HepG2 (cell line): Measurements from ENCODE around the gene CPS1. TPM values are rescaled to one million over a fixed set of nuclear protein-coding genes. Genes with fewer than 3 reads are reported as not detected.
A peak's percentile ranks its signal among the peaks of the same experiment; 100 is the strongest.

Source experiments
- ATF7 ChIP-seq, 2 experiments: fragments of 450-650 bp in 1 of 2; sonication (generic) in 1 of 2; formaldehyde crosslinking in 1 of 2; IDR thresholded peaks; 2 replicates each; pipeline versions ENCODE4 v1.4.0 to v1.6.1; 2016 to 2020; ENCODE audit warnings: antibody characterized with exemption in 1 of 2, mild to moderate bottlenecking in 1 of 2, missing genetic modification reagents in 1 of 2
- GATAD2A ChIP-seq: IDR thresholded peaks from 2 replicates; pipeline ENCODE4 v1.6.1; 2016
- HES4 ChIP-seq: sonication (generic); formaldehyde crosslinking; IDR thresholded peaks from 2 replicates; pipeline ENCODE4 v1.9.0; 2021; ENCODE audit warnings: mild to moderate bottlenecking, missing genetic modification reagents, borderline replicate concordance
- KAT8 ChIP-seq: IDR thresholded peaks from 2 replicates; pipeline ENCODE4 v1.6.1; 2016; ENCODE audit warnings: missing genetic modification reagents, missing compliant biosample characterization
- MXI1 ChIP-seq: IDR thresholded peaks from 3 replicates; pipeline ENCODE4 v1.6.1; 2012; ENCODE audit warnings: low read depth, low read length, inconsistent platforms, borderline replicate concordance
- NCOA2 ChIP-seq: sonication (generic); formaldehyde crosslinking; IDR thresholded peaks from 2 replicates; pipeline ENCODE4 v1.8.0; 2022; ENCODE audit warnings: inconsistent platforms
- SMC3 ChIP-seq: IDR thresholded peaks from 2 replicates; pipeline ENCODE4 v1.6.1; 2011; ENCODE audit warnings: low read length, improper control_type of control experiment
- STAG1 ChIP-seq: sonication (generic); formaldehyde crosslinking; IDR thresholded peaks from 2 replicates; pipeline ENCODE4 v1.4.0; 2020; ENCODE audit warnings: missing genetic modification reagents
- ZKSCAN8 ChIP-seq: IDR thresholded peaks from 2 replicates; pipeline ENCODE4 v1.6.1; 2016; ENCODE audit warnings: borderline replicate concordance, missing genetic modification reagents, missing compliant biosample characterization
- ZNF3 ChIP-seq: IDR thresholded peaks from 2 replicates; pipeline ENCODE4 v1.7.0; 2017; ENCODE audit warnings: inconsistent platforms
- ZNF331 ChIP-seq: sonication (generic); formaldehyde crosslinking; IDR thresholded peaks from 2 replicates; pipeline ENCODE4 v1.4.0; 2020; ENCODE audit warnings: missing genetic modification reagents
- ZNF335 ChIP-seq: sonication (generic); formaldehyde crosslinking; IDR thresholded peaks from 2 replicates; pipeline ENCODE4 v1.4.0; 2020; ENCODE audit warnings: missing genetic modification reagents
- polyA plus RNA-seq, 8 experiments: library from polyadenylated mRNA; depleted of rRNA in 3 of 8; stranded (reverse) in 7 of 8; unstranded in 1 of 8; fragments of >200 nt; fragmentation: Illumina TruSeq in 4 of 8; extraction: Trizol in 4 of 8; gene quantifications; 2 replicates each; pipeline versions ENCODE4 v1.2.1 to v1.2.3, GENCODE V29; 2011 to 2016; ENCODE audit warnings: low read depth in 4 of 8, missing spikeins in 1 of 8, mixed read lengths in 1 of 8; ENCODE audit not compliant: insufficient read depth in 1 of 8
- total RNA-seq, 5 experiments: library from RNA; depleted of rRNA; stranded (reverse); fragments of >200 nt; fragmentation: Illumina TruSeq; extraction: Trizol; gene quantifications; 2 replicates each; pipeline ENCODE4 v1.2.3, GENCODE V29; 2016; ENCODE audit warnings: low read depth in 1 of 5
- TF ChIP-seq, protein P1 (sequence below): IDR thresholded peaks from 2 replicates; pipeline ENCODE4 v1.4.0; 2020; ENCODE audit warnings: mild to moderate bottlenecking, missing genetic modification reagents
- TF ChIP-seq, protein P2 (sequence below): sonication (generic); formaldehyde crosslinking; conservative IDR thresholded peaks from 2 replicates; pipeline ENCODE4 v1.5.0; 2020; ENCODE audit warnings: missing genetic modification reagents
- TF ChIP-seq, protein P3 (sequence below), 2 experiments: sonication (generic) in 1 of 2; formaldehyde crosslinking in 1 of 2; IDR thresholded peaks; 2 replicates each; pipeline versions ENCODE4 v1.4.0 to v1.6.1; 2018 to 2020; ENCODE audit warnings: missing genetic modification reagents in 2 of 2, borderline replicate concordance in 1 of 2, low read depth in 1 of 2, mild to moderate bottlenecking in 1 of 2, missing biosample characterization in 1 of 2
- TF ChIP-seq, protein P4 (sequence below): sonication (generic); formaldehyde crosslinking; IDR thresholded peaks from 2 replicates; pipeline ENCODE4 v1.4.0; 2020; ENCODE audit warnings: missing genetic modification reagents
- TF ChIP-seq, protein P5 (sequence below): IDR thresholded peaks from 2 replicates; pipeline ENCODE4 v1.6.1; 2012; ENCODE audit warnings: low read depth, low read length, improper control_type of control experiment

The CPS1 gene
- total and polyA plus RNA-seq, 2 of the 13 experiments (the other 11 are each of a cell fraction or from before 2014, with no cell fraction given): 24.4 to 51.7 TPM

DNA sequence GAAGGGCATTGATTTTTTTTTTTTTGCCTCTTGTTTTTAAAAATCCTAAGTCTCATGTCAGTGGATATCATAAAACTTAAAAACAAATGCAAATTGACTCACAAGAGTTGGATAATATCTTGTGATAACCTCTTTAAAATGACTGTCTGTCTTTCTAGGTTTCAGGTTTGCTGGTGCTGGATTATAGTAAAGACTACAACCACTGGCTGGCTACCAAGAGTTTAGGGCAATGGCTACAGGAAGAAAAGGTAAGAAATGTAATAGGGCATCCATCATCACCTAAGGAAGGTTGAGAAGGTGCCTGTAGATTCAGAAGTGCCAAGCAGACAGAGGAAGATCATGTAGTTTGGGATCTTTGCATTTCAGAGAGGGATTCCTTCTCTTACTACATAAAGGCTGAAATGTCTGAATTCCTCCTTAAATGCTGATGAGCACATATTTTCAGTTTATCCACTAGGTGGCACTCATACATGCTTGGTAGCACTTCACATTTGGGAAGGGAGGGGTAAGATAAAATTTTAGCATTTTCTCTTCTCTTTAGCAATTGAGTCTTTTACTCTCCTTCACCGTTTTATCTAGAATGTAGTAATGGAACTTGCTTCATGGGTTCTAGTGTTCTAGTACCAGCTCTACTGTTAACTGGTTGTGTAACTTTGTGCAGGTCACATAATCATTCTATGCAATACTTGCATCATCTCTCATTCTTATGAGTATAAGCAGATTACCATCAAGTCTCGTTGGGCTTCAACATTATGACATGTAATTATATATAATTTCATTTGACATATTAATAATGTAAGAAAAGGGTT is 21.1 kb downstream of the CPS1 start (continued):
- TF ChIP-seq, protein P1, sequence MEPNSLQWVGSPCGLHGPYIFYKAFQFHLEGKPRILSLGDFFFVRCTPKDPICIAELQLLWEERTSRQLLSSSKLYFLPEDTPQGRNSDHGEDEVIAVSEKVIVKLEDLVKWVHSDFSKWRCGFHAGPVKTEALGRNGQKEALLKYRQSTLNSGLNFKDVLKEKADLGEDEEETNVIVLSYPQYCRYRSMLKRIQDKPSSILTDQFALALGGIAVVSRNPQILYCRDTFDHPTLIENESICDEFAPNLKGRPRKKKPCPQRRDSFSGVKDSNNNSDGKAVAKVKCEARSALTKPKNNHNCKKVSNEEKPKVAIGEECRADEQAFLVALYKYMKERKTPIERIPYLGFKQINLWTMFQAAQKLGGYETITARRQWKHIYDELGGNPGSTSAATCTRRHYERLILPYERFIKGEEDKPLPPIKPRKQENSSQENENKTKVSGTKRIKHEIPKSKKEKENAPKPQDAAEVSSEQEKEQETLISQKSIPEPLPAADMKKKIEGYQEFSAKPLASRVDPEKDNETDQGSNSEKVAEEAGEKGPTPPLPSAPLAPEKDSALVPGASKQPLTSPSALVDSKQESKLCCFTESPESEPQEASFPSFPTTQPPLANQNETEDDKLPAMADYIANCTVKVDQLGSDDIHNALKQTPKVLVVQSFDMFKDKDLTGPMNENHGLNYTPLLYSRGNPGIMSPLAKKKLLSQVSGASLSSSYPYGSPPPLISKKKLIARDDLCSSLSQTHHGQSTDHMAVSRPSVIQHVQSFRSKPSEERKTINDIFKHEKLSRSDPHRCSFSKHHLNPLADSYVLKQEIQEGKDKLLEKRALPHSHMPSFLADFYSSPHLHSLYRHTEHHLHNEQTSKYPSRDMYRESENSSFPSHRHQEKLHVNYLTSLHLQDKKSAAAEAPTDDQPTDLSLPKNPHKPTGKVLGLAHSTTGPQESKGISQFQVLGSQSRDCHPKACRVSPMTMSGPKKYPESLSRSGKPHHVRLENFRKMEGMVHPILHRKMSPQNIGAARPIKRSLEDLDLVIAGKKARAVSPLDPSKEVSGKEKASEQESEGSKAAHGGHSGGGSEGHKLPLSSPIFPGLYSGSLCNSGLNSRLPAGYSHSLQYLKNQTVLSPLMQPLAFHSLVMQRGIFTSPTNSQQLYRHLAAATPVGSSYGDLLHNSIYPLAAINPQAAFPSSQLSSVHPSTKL (CRISPR knock-in tag): peak; percentile 47; the same call in 1 of the 2 replicates
- TF ChIP-seq, protein P2, sequence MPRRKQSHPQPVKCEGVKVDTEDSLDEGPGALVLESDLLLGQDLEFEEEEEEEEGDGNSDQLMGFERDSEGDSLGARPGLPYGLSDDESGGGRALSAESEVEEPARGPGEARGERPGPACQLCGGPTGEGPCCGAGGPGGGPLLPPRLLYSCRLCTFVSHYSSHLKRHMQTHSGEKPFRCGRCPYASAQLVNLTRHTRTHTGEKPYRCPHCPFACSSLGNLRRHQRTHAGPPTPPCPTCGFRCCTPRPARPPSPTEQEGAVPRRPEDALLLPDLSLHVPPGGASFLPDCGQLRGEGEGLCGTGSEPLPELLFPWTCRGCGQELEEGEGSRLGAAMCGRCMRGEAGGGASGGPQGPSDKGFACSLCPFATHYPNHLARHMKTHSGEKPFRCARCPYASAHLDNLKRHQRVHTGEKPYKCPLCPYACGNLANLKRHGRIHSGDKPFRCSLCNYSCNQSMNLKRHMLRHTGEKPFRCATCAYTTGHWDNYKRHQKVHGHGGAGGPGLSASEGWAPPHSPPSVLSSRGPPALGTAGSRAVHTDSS (CRISPR knock-in tag): no peak
- TF ChIP-seq ZKSCAN8 (CRISPR knock-in tag) (peak; percentile 40; the same call in 1 of the 2 replicates), HES4 (no peak), ZNF3 (CRISPR knock-in tag) (no peak), MXI1 (no peak), KAT8 (0 out of 2 replicates have a peak, but pooled peaks have one; percentile 18), GATAD2A (peak; percentile 37; the same call in 1 of the 2 replicates), ZNF335 (CRISPR knock-in tag) (0 out of 2 replicates have a peak, but pooled peaks have one; percentile 36), ZNF331 (0 out of 2 replicates have a peak, but pooled peaks have one; percentile 8), SMC3 (peak; percentile 65; the same call in 1 of the 2 replicates), NCOA2 (0 out of 2 replicates have a peak, but pooled peaks have one; percentile 18), STAG1 (peak; percentile 59), ATF7 (IDR thresholded peaks at IDR 0.05) (peak; percentile 20; the same call in 1 of the 2 replicates), ATF7 (CRISPR knock-in tag; IDR thresholded peaks at IDR 0.05) (no peak)
- TF ChIP-seq, protein P3, sequence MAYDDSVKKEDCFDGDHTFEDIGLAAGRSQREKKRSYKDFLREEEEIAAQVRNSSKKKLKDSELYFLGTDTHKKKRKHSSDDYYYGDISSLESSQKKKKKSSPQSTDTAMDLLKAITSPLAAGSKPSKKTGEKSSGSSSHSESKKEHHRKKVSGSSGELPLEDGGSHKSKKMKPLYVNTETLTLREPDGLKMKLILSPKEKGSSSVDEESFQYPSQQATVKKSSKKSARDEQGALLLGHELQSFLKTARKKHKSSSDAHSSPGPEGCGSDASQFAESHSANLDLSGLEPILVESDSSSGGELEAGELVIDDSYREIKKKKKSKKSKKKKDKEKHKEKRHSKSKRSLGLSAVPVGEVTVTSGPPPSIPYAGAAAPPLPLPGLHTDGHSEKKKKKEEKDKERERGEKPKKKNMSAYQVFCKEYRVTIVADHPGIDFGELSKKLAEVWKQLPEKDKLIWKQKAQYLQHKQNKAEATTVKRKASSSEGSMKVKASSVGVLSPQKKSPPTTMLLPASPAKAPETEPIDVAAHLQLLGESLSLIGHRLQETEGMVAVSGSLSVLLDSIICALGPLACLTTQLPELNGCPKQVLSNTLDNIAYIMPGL (CRISPR knock-in tag; IDR thresholded peaks at IDR 0.05; ENCODE audit: borderline replicate concordance in 1 of 2, low read depth in 1 of 2): 0 out of 4 replicates have a peak, but pooled peaks of 1 of the 2 experiments have one; percentile 60
- TF ChIP-seq, protein P4, sequence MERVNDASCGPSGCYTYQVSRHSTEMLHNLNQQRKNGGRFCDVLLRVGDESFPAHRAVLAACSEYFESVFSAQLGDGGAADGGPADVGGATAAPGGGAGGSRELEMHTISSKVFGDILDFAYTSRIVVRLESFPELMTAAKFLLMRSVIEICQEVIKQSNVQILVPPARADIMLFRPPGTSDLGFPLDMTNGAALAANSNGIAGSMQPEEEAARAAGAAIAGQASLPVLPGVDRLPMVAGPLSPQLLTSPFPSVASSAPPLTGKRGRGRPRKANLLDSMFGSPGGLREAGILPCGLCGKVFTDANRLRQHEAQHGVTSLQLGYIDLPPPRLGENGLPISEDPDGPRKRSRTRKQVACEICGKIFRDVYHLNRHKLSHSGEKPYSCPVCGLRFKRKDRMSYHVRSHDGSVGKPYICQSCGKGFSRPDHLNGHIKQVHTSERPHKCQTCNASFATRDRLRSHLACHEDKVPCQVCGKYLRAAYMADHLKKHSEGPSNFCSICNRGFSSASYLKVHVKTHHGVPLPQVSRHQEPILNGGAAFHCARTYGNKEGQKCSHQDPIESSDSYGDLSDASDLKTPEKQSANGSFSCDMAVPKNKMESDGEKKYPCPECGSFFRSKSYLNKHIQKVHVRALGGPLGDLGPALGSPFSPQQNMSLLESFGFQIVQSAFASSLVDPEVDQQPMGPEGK (CRISPR knock-in tag): peak; percentile 60; the same call in 1 of the 2 replicates
- TF ChIP-seq, protein P5, sequence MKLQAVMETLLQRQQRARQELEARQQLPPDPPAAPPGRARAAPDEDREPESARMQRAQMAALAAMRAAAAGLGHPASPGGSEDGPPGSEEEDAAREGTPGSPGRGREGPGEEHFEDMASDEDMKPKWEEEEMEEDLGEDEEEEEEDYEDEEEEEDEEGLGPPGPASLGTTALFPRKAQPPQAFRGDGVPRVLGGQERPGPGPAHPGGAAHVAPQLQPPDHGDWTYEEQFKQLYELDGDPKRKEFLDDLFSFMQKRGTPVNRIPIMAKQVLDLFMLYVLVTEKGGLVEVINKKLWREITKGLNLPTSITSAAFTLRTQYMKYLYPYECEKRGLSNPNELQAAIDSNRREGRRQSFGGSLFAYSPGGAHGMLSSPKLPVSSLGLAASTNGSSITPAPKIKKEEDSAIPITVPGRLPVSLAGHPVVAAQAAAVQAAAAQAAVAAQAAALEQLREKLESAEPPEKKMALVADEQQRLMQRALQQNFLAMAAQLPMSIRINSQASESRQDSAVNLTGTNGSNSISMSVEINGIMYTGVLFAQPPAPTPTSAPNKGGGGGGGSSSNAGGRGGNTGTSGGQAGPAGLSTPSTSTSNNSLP: peak; percentile 69
